Measurements from ENCODE around the gene TMX1. TPM values are rescaled to one million over a fixed set of nuclear protein-coding genes. Genes with fewer than 3 reads are reported as not detected.
"Not testable (repeated sequence)": the region's sequence is repeated elsewhere in the genome, so short reads cannot be mapped to it uniquely, and the experiment has no call there.

Gene TMX1
- total RNA-seq, 1 donor, result 55.4 TPM

- Histone ChIP-seq H3K27me3 (ENCODE audit: insufficient read depth, low read length) (peaks cover 7% of the 10 kb centered on the region), H3K79me2 (ENCODE audit: insufficient read depth, low read length) (no peaks in the 10 kb centered on the region), H2AFZ (ENCODE audit: low read length) (no peak overlapping the region), H3K4me1 (ENCODE audit: insufficient read depth, low read length) (no peaks in the 10 kb centered on the region), H4K20me1 (ENCODE audit: insufficient read depth, low read length) (no peaks in the 10 kb centered on the region), H3K4me2 (ENCODE audit: insufficient read depth, low read length) (no peak overlapping the region), H3K36me3 (ENCODE audit: insufficient read depth, low read length) (no peaks in the 10 kb centered on the region), H3K9me3 (ENCODE audit: low read depth, low read length) (no peaks in the 10 kb centered on the region), H3K4me3 (ENCODE audit: insufficient read depth, low read length) (no peak overlapping the region), H3K27ac (ENCODE audit: low read depth, low read length) (no peak overlapping the region)
- no peak for DNase-seq (ENCODE audit: insufficient read length, low spot score, missing footprints)
- no peak for TF ChIP-seq CTCF (IDR thresholded peaks at IDR 0.05; ENCODE audit: extremely low read depth, low read depth, low read length)
Measured at GRCh38 chr14:51216602-51217001, 23.4 kb upstream of the TMX1 start.

- H4K20me1 ChIP-seq (ENCODE audit: insufficient read depth, low read length), result no peaks in the 10 kb centered on the region
- H3K4me3 ChIP-seq (ENCODE audit: insufficient read depth, low read length), result no peak overlapping the region
- no peak overlapping the region for H3K27ac ChIP-seq (ENCODE audit: low read depth, low read length)
- no peak overlapping the region for H2AFZ ChIP-seq (ENCODE audit: low read length)
- no peak for DNase-seq (ENCODE audit: insufficient read length, low spot score, missing footprints)
- H3K79me2 ChIP-seq (ENCODE audit: insufficient read depth, low read length), result no peaks in the 10 kb centered on the region
- H3K4me1 ChIP-seq (ENCODE audit: insufficient read depth, low read length), result peaks cover 4% of the 10 kb centered on the region
- no peaks in the 10 kb centered on the region for H3K9me3 ChIP-seq (ENCODE audit: low read depth, low read length)
- H3K36me3 ChIP-seq (ENCODE audit: insufficient read depth, low read length), result no peaks in the 10 kb centered on the region
- no peaks in the 10 kb centered on the region for H3K27me3 ChIP-seq (ENCODE audit: insufficient read depth, low read length)
- H3K4me2 ChIP-seq (ENCODE audit: insufficient read depth, low read length), result no peak overlapping the region
- peak; percentile 68 for TF ChIP-seq CTCF (IDR thresholded peaks at IDR 0.05; ENCODE audit: extremely low read depth, low read depth, low read length)
Measured at GRCh38 chr14:51219473-51220448, 20.3 kb upstream of the TMX1 start.

- not testable (repeated sequence) for H3K4me3 ChIP-seq (ENCODE audit: insufficient read depth, low read length); DNase-seq (ENCODE audit: insufficient read length, low spot score, missing footprints); H3K9me3 ChIP-seq (ENCODE audit: low read depth, low read length); H3K4me2 ChIP-seq (ENCODE audit: insufficient read depth, low read length); H3K79me2 ChIP-seq (ENCODE audit: insufficient read depth, low read length); H3K27ac ChIP-seq (ENCODE audit: low read depth, low read length); H3K36me3 ChIP-seq (ENCODE audit: insufficient read depth, low read length); H2AFZ ChIP-seq (ENCODE audit: low read length); H4K20me1 ChIP-seq (ENCODE audit: insufficient read depth, low read length); H3K27me3 ChIP-seq (ENCODE audit: insufficient read depth, low read length); H3K4me1 ChIP-seq (ENCODE audit: insufficient read depth, low read length)
Measured at GRCh38 chr14:51223463-51223862, 16.6 kb upstream of the TMX1 start.

- no peaks in the 10 kb centered on the region for H4K20me1 ChIP-seq (ENCODE audit: insufficient read depth, low read length)
- no peaks in the 10 kb centered on the region for H3K9me3 ChIP-seq (ENCODE audit: low read depth, low read length)
- no peak for TF ChIP-seq CTCF (IDR thresholded peaks at IDR 0.05; ENCODE audit: extremely low read depth, low read depth, low read length)
- H3K27ac ChIP-seq (ENCODE audit: low read depth, low read length), result no peak overlapping the region
- H3K4me2 ChIP-seq (ENCODE audit: insufficient read depth, low read length), result peak overlapping the region; percentile 3
- no peak overlapping the region for H2AFZ ChIP-seq (ENCODE audit: low read length)
- no peak for DNase-seq (ENCODE audit: insufficient read length, low spot score, missing footprints)
- no peaks in the 10 kb centered on the region for H3K36me3 ChIP-seq (ENCODE audit: insufficient read depth, low read length)
- H3K79me2 ChIP-seq (ENCODE audit: insufficient read depth, low read length), result no peaks in the 10 kb centered on the region
- H3K4me3 ChIP-seq (ENCODE audit: insufficient read depth, low read length), result no peak overlapping the region
- no peaks in the 10 kb centered on the region for H3K27me3 ChIP-seq (ENCODE audit: insufficient read depth, low read length)
- H3K4me1 ChIP-seq (ENCODE audit: insufficient read depth, low read length), result peaks cover 4% of the 10 kb centered on the region
Measured at GRCh38 chr14:51224551-51224950, 15.5 kb upstream of the TMX1 start.

All from osteoblast (primary cell).